ENCODE measurements around the gene ATG7.

- TF ChIP-seq, protein P1, sequence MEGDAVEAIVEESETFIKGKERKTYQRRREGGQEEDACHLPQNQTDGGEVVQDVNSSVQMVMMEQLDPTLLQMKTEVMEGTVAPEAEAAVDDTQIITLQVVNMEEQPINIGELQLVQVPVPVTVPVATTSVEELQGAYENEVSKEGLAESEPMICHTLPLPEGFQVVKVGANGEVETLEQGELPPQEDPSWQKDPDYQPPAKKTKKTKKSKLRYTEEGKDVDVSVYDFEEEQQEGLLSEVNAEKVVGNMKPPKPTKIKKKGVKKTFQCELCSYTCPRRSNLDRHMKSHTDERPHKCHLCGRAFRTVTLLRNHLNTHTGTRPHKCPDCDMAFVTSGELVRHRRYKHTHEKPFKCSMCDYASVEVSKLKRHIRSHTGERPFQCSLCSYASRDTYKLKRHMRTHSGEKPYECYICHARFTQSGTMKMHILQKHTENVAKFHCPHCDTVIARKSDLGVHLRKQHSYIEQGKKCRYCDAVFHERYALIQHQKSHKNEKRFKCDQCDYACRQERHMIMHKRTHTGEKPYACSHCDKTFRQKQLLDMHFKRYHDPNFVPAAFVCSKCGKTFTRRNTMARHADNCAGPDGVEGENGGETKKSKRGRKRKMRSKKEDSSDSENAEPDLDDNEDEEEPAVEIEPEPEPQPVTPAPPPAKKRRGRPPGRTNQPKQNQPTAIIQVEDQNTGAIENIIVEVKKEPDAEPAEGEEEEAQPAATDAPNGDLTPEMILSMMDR (IDR thresholded peaks at IDR 0.05; ENCODE audit: low read length): no peak
- no peak for TF ChIP-seq EZH2phosphoT487 (IDR thresholded peaks at IDR 0.05; ENCODE audit: low read length)
Measured at GRCh38 chr3:11536132-11536935, 264.1 kb downstream of the ATG7 start.

Data from MM.1S (cell line).